HG03342 (cell line): ENCODE data around the gene BAZ2B.
A peak's percentile ranks its signal among the peaks of the same experiment; 100 is the strongest.
"Not testable (repeated sequence)": the region's sequence is repeated elsewhere in the genome, so short reads cannot be mapped to it uniquely, and the experiment has no call there.

Experiments
- ATAC-seq: cut with Tn5 transposase; IDR thresholded peaks from one replicate; pipeline ENCODE4 v1.9.1; 2021; ENCODE audit warnings: mild to moderate bottlenecking, moderate library complexity; ENCODE audit not compliant: unreplicated experiment

Gene BAZ2B

GRCh38 chr2:159616286-159616701 lies at the start of gene BAZ2B:
TSS of gene BAZ2B (minus strand) at chr2:159616548. CDS start at chr2:159478719, 137,829 bp downstream.
- peak; percentile 35 for ATAC-seq

GRCh38 chr2:159661286-159661685 lies 44.9 kb upstream of the BAZ2B start:
- no peak for ATAC-seq

GRCh38 chr2:159658881-159659873 lies 42.8 kb upstream of the BAZ2B start:
- no peak for ATAC-seq

- ATAC-seq, result no peak
Observed at GRCh38 chr2:159653962-159654361, 37.6 kb upstream of the BAZ2B start.

DNA sequence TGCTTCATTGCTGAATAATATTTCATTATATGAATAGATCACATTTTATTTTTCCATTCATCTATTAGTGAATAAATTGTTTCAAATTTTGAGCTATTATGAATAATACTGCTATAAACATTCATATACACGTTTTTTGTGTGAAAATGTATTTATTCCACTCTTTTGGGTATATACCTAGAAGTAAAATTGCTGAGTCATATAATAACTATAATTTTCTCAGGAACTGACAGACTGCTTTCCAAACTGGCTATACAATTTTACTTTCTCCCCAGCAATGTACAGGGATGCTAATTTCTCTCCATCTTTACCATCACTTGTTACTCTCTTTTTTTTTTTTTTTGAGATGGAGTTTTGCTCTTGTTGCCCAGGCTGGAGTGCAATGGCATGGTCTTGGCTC lies 35.5 kb upstream of the BAZ2B start:
- ATAC-seq, result no peak

GRCh38 chr2:159650574-159650973 lies 34.2 kb upstream of the BAZ2B start:
- ATAC-seq, result no peak

DNA sequence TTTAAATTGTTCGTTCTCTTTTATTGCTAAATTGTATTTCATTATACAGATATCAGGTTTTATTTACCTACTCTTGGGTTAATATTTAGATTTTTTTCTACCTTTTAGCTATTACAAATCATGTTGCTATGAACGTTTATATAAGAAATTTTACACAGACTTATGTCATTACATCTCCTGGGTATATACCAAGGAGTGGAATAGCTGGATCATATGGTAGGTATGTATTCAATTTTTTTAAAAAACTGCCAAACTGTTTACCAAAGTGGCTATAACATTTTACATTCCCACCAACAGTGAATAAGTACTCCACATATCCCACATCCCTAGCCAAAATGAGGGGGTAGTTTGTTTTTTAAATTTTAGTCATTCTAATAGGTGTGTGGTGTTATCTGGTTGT lies 32.3 kb upstream of the BAZ2B start:
- ATAC-seq, result no peak

DNA sequence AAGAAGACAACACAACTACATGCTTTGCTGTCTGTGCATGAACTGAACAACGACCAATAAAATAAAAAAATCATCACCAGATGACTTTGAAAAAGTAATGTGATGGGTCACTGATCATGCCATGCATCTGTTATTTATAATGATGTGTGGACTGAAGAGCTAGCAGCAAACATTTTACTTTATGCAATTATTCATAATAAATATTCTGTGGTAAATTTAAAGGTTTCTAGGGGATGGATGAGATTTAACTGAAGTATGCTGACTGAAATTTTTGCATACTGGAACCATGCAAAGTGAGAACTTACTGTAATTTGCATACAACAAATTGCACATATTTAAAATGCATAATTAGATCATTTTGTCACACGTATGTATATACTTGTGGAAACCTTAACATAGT lies 31.3 kb upstream of the BAZ2B start:
- no peak for ATAC-seq

DNA sequence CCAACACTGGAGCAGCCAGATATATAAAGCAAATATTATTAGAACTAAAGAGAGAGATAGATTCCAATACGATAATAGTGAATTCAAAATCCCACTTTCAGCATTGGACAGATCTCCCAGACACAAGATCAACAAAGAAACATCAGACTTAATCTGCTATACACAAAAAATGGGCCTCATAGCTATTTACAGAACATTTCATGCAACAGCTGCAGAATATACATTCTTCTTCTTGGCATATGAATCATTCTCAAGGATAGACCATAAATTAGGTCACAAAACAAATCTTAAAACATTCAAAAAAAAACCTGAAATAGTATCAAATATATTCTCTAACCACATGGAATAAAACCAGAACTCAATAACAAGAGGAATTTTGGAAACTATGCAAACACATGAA lies 23.8 kb upstream of the BAZ2B start:
- ATAC-seq, result no peak

DNA sequence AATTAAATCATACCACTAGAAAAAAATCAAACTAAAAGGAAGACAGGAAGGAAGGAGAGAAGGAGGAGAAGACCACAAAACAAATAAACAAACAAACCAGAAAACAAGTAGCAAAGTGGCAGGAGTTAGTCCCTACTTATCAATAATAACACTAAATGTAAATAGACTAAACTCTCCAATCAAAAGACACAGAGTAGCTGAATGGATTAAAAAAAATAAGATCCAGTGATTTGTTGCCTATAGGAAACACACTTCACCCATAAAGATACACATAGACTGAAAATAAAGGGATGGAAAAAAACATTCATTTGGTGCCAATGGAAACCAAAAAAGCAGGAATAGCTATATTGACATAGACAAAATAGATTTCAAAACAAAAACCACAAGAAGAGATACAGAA lies 23.4 kb upstream of the BAZ2B start:
- ATAC-seq, result no peak

DNA sequence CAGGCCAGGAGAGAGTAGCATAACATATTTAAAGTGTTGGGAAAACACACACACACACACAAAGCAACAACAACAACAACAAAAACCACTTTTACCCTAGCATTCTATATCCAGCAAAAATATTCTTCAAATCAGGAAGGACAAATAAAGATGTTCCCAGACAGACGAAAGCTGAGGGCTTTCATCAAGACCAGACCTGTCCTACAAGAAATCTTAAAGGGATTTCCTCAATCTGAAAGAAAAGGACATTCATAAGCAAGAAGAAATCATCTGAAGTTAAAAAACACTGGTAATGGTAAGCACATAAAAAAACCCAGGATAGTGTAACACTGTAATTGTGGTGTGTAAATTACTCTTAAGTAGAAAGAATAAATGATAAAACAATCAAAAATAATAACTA lies 22.7 kb upstream of the BAZ2B start:
- ATAC-seq, result no peak

GRCh38 chr2:159637988-159638501 lies 21.7 kb upstream of the BAZ2B start:
- ATAC-seq, result no peak

DNA sequence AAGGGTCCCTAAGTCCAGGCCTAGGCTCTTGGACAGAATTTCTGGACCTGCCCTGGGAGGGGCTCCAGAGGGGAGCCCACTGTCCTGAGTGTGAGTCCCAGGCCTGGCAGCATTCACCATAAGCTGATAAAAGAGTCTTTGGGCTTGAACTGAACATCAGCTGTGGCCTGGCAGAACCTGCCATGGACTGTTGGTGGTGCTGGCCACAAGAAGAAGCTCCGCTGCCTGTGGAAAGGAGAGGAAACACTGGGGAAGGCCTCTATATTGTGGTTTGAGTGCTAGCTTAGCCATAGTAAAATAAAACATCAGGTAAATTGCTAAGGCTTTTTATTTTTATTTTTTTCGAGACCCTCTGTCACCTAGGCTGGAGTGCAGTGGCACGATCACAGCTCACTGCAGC lies 20.9 kb upstream of the BAZ2B start:
- no peak for ATAC-seq

GRCh38 chr2:159635006-159635789 lies 18.9 kb upstream of the BAZ2B start:
- no peak for ATAC-seq

- no peak for ATAC-seq
Observed at GRCh38 chr2:159633219-159633618, 16.9 kb upstream of the BAZ2B start.

DNA sequence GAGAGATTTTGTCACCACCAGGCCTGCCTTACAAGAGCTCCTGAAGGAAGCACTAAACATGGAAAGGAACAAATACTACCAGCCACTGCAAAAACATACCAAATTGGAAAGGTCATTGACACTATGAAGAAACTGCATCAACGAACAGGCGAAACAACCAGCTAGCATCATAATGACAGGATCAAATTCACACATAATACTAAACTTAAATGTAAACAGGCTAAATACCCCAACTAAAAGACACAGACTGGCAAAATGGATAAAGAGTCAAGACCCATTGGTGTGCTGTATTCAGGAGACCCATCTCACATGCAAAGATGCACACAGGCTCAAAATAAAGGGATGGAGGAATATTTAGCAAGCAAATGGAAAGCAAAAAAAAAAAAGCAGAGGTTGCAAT lies 9.3 kb upstream of the BAZ2B start:
- not testable (repeated sequence) for ATAC-seq

DNA sequence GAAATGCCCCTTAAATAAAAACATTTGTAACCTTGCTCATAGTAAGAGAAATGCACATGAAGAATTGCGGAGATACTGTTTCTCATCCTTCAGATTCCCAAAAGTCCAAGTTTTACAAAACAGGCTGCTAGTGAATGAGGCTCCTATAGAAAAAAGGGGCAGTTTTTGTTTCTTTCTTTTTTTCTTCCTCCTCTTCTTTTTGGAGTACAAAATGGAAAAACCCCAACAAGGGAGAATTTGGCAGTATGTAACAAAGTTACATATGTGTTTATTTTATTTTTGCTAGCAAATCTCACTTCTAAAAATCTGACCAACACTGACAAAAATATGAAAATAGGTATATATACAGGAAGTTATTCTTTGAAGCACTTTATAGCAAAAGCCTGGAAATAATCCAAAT lies 7.1 kb upstream of the BAZ2B start:
- no peak for ATAC-seq

DNA sequence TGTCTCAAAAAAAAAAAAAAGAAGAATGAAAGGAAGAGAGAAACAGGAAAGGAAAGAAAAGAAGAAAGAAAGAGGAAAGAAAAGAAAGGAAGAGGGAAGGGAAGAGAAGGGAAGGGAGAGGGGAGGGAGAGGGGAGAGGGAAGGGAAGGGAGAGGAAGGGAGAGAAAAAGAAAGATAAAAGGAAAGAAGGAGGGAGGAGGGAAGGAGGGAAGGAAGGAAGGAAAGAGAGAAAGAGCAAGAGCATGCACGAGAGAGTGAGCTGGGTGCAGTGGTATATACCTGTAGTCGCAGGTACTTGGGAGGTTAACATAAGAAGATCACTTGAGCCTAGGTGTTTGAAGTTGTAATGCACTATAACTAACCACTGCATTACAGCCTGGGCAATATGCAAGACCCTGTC lies 6.6 kb upstream of the BAZ2B start:
- ATAC-seq, result no peak

GRCh38 chr2:159620796-159621195 lies 4.4 kb upstream of the BAZ2B start:
- no peak for ATAC-seq

DNA sequence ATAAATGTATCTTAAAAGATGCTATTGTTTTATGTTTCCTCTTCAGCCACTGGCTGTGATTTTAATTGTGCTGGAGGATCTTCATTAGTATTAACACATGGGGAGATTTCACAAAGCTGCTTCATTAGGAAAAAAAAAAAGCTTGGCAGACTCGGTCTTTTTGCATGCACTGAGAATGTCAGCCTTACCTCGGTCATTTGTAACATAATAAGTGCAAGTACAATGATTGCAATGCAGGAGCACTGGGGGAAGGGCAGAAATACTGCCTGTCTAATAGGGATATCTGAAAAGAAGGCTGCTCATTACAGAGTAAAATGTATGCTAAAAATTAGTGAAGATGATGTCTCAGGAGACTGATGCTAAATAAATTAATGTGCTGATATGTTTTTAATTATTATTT lies 1.3 kb upstream of the BAZ2B start:
- no peak for ATAC-seq

DNA sequence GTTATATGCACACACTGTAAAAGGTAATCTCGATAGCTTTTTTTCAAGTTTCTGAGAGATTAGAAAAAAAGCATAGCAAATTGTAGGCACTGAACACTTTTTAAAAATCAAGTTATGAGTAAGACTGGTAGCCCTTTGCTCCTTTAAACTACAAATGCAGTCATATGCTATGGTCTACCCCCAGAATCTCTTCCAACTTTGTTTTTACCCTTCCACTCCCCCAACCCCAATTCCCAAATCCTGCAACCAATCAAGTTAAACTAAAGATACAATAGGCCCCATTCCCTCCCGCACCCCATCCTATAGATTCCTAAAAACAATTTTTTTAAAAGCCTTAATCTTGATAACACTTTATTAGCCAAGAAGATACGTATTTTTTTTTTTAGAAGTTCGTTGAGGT lies 752 bp upstream of the BAZ2B start:
- no peak for ATAC-seq
